Neural progenitor cell (in vitro differentiated cells): ENCODE results near the gene ADAMTS12.

ENCODE experiments used
- CTCF ChIP-seq: fragments of 200-600 bp; sonication (generic); IDR thresholded peaks from 2 replicates; pipeline ENCODE4 v1.5.1; 2017; ENCODE audit warnings: antibody characterized with exemption, mild to moderate bottlenecking
- EZH2phosphoT487 ChIP-seq: fragments of 200-600 bp; sonication (generic); IDR thresholded peaks from 2 replicates; pipeline ENCODE4 v1.6.1; 2017; ENCODE audit warnings: antibody characterized with exemption

GRCh38 chr5:33852319-33852718, 39.5 kb downstream of the ADAMTS12 start:
- TF ChIP-seq CTCF (no peak), EZH2phosphoT487 (no peak)
